SH-SY5Y (cell line): ENCODE data around the gene BECN2.

Experiments used
- GATA2 ChIP-seq: IDR thresholded peaks from 2 replicates; pipeline ENCODE4 v1.6.1; 2011; ENCODE audit warnings: mild to moderate bottlenecking, low read depth, low read length
- GATA3 ChIP-seq: IDR thresholded peaks from 2 replicates; pipeline ENCODE4 v1.6.1; 2011; ENCODE audit warnings: low read depth, mild to moderate bottlenecking, low read length, moderate library complexity

- TF ChIP-seq GATA2 = no peak
- TF ChIP-seq GATA3 = no peak
Observed at GRCh38 chr1:241944300-241944699, 13.3 kb upstream of the BECN2 start.
